IMR-90 (cell line): ENCODE data around the gene CD82. TPM values are rescaled to one million over a fixed set of nuclear protein-coding genes. Genes with fewer than 3 reads are reported as not detected.
A peak's percentile ranks its signal among the peaks of the same experiment; 100 is the strongest.

Source experiments
- ATAC-seq: fragments of 200-7000 bp; cut with Tn5 transposase; 2 replicates; pipeline ENCODE4 v1.9.1; 2020; ENCODE audit warnings: low read depth, mild to moderate bottlenecking, moderate library complexity
- BruUV-seq: library from RNA; stranded (reverse); fragments of 400-500 nt; replicated peaks from 2 replicates; lab custom pipeline; 2021; lab: Mats Ljungman, UMichigan
- CTCF ChIA-PET: fragments of 300-600 bp; formaldehyde crosslinking; extraction: SDS; loops from one replicate; lab custom pipeline; 2021; ENCODE audit warnings: antibody characterized with exemption; lab: Yijun Ruan, JAX
- POLR2A ChIA-PET: fragments of 300-600 bp; sonication (Branson Sonifier 250); formaldehyde crosslinking; loops from one replicate; lab custom pipeline; 2022; ENCODE audit warnings: antibody characterized with exemption; ENCODE audit not compliant: unreplicated experiment; lab: Charles Lee
- DNase-seq: peaks from one replicate; pipeline ENCODE4 v3.0.0; 2013
- H2AFZ ChIP-seq: replicated peaks from 2 replicates; pipeline ENCODE3; 2013; ENCODE audit warnings: low read length, mild to moderate bottlenecking; ENCODE audit not compliant: poor library complexity
- H2AK5ac ChIP-seq: 2 replicates; pipeline ENCODE4 v1.6.1; 2013; ENCODE audit warnings: low read depth, low read length, inconsistent platforms
- H2AK9ac ChIP-seq: replicated peaks from 2 replicates; pipeline ENCODE3; 2013; ENCODE audit warnings: mild to moderate bottlenecking, low read depth, low read length, moderate library complexity; ENCODE audit not compliant: poor library complexity
- H2BK120ac ChIP-seq: 2 replicates; pipeline ENCODE4 v1.6.1; 2013; ENCODE audit warnings: low read depth, low read length, inconsistent platforms
- H2BK15ac ChIP-seq: 3 replicates; pipeline ENCODE4 v1.6.1; 2013; ENCODE audit warnings: low read depth, low read length, inconsistent platforms
- H2BK20ac ChIP-seq: 2 replicates; pipeline ENCODE4 v1.6.1; 2013; ENCODE audit warnings: low read depth, mild to moderate bottlenecking, inconsistent platforms, low read length, moderate library complexity
- H2BK5ac ChIP-seq: 2 replicates; pipeline ENCODE4 v1.6.1; 2013; ENCODE audit warnings: mild to moderate bottlenecking, low read depth, low read length, inconsistent platforms; ENCODE audit not compliant: poor library complexity, severe bottlenecking
- H3K14ac ChIP-seq: replicated peaks from 2 replicates; pipeline ENCODE4 v1.6.1; 2013; ENCODE audit warnings: low read depth, low read length, inconsistent platforms
- H3K18ac ChIP-seq: 2 replicates; pipeline ENCODE4 v1.6.1; 2013; ENCODE audit warnings: low read depth, low read length, control low read depth
- H3K23ac ChIP-seq: 2 replicates; pipeline ENCODE4 v1.6.1; 2013; ENCODE audit warnings: low read depth, low read length, inconsistent platforms
- H3K27ac ChIP-seq: 2 replicates; pipeline ENCODE4 v1.5.1; 2013; ENCODE audit warnings: mild to moderate bottlenecking, control low read depth, low read length; ENCODE audit not compliant: insufficient read depth
- H3K27me3 ChIP-seq: 2 replicates; pipeline ENCODE4 v1.6.1; 2013; ENCODE audit warnings: low read length; ENCODE audit not compliant: control insufficient read depth, insufficient read depth
- H3K36me3 ChIP-seq: 2 replicates; pipeline ENCODE4 v1.6.1; 2013; ENCODE audit warnings: low read length, mixed read lengths; ENCODE audit not compliant: control insufficient read depth, insufficient read depth
- H3K4ac ChIP-seq: 2 replicates; pipeline ENCODE4 v1.6.1; 2013; ENCODE audit warnings: low read depth, low read length, inconsistent platforms
- H3K4me1 ChIP-seq: 2 replicates; pipeline ENCODE4 v1.6.1; 2013; ENCODE audit warnings: low read length, mixed read lengths; ENCODE audit not compliant: control insufficient read depth, insufficient read depth
- H3K4me2 ChIP-seq: 2 replicates; pipeline ENCODE4 v1.6.1; 2013; ENCODE audit warnings: low read depth, mild to moderate bottlenecking, control low read depth, low read length, moderate library complexity
- H3K4me3 ChIP-seq: 2 replicates; pipeline ENCODE4 v1.5.1; 2013; ENCODE audit warnings: low read depth, mild to moderate bottlenecking, control low read depth, low read length, moderate library complexity; ENCODE audit not compliant: insufficient read depth
- H3K56ac ChIP-seq: 2 replicates; pipeline ENCODE4 v1.6.1; 2013; ENCODE audit warnings: low read length, inconsistent platforms; ENCODE audit not compliant: insufficient read depth; ENCODE audit errors: extremely low read depth
- H3K79me1 ChIP-seq, 2 experiments: 2 replicates each; pipeline ENCODE4 v1.6.1; 2013; ENCODE audit warnings: low read length in 2 of 2, inconsistent platforms in 1 of 2, low read depth in 1 of 2
- H3K9ac ChIP-seq: 2 replicates; pipeline ENCODE4 v1.6.1; 2013; ENCODE audit warnings: low read depth, low read length, control low read depth
- H3K9me1 ChIP-seq: 2 replicates; pipeline ENCODE4 v1.6.1; 2013; ENCODE audit warnings: low read length, inconsistent platforms; ENCODE audit not compliant: insufficient read depth
- H3K9me3 ChIP-seq: 2 replicates; pipeline ENCODE4 v1.6.1; 2013; ENCODE audit warnings: low read length; ENCODE audit not compliant: control insufficient read depth, insufficient read depth
- H4K20me1 ChIP-seq: 2 replicates; pipeline ENCODE4 v1.6.1; 2013; ENCODE audit warnings: low read length, inconsistent platforms; ENCODE audit not compliant: insufficient read depth
- H4K5ac ChIP-seq: 2 replicates; pipeline ENCODE4 v1.6.1; 2013; ENCODE audit warnings: mild to moderate bottlenecking, low read depth, low read length, control low read depth
- H4K8ac ChIP-seq, 2 experiments: 2 replicates each; pipeline ENCODE4 v1.6.1; 2013; ENCODE audit warnings: low read depth in 2 of 2, low read length in 2 of 2, control low read depth in 1 of 2, inconsistent platforms in 1 of 2
- H4K91ac ChIP-seq: 2 replicates; pipeline ENCODE4 v1.6.1; 2013; ENCODE audit warnings: low read depth, low read length, inconsistent platforms; ENCODE audit not compliant: insufficient read depth
- BHLHE40 ChIP-seq: fragments of 150-350 bp; IDR thresholded peaks from 2 replicates; pipeline ENCODE4 v1.6.1; 2016; ENCODE audit warnings: mild to moderate bottlenecking, low read depth, low read length
- CEBPB ChIP-seq: IDR thresholded peaks from 2 replicates; pipeline ENCODE4 v1.6.1; 2012; ENCODE audit warnings: low read depth, low read length, improper control_type of control experiment
- CHD1 ChIP-seq: IDR thresholded peaks from 2 replicates; pipeline ENCODE4 v1.6.1; 2012; ENCODE audit warnings: low read depth, low read length, improper control_type of control experiment
- FOS ChIP-seq: fragments of 150-350 bp; IDR thresholded peaks from 2 replicates; pipeline ENCODE4 v1.6.1; 2016; ENCODE audit warnings: low read depth, low read length
- MAZ ChIP-seq: IDR thresholded peaks from 2 replicates; pipeline ENCODE4 v1.6.1; 2012; ENCODE audit warnings: low read depth, mild to moderate bottlenecking, low read length, improper control_type of control experiment, moderate library complexity, borderline replicate concordance
- MXI1 ChIP-seq: IDR thresholded peaks from 2 replicates; pipeline ENCODE4 v1.6.1; 2012; ENCODE audit warnings: low read depth, mild to moderate bottlenecking, low read length, moderate library complexity, borderline replicate concordance
- NFE2L2 ChIP-seq: fragments of 150-350 bp; IDR thresholded peaks from 2 replicates; pipeline ENCODE4 v1.6.1; 2016; ENCODE audit warnings: low read depth, mild to moderate bottlenecking, low read length
- POLR2A ChIP-seq: IDR thresholded peaks from 2 replicates; pipeline ENCODE4 v1.6.1; 2012; ENCODE audit warnings: mild to moderate bottlenecking, low read depth, low read length
- RAD21 ChIP-seq: IDR thresholded peaks from 2 replicates; pipeline ENCODE4 v1.6.1; 2012; ENCODE audit warnings: low read length, improper control_type of control experiment
- RCOR1 ChIP-seq: IDR thresholded peaks from 2 replicates; pipeline ENCODE4 v1.6.1; 2012; ENCODE audit warnings: mild to moderate bottlenecking, low read length, improper control_type of control experiment; ENCODE audit not compliant: insufficient replicate concordance
- RFX5 ChIP-seq: IDR thresholded peaks from 2 replicates; pipeline ENCODE4 v1.8.0; 2012; ENCODE audit warnings: low read depth, mild to moderate bottlenecking, low read length, moderate library complexity
- SMC3 ChIP-seq: fragments of 150-350 bp; IDR thresholded peaks from 2 replicates; pipeline ENCODE4 v1.6.1; 2016; ENCODE audit warnings: low read depth, mild to moderate bottlenecking, antibody characterized with exemption, low read length, moderate library complexity
- WGBS, 2 experiments: methylation state at CpG; one replicate each; pipeline versions ENCODE4 v1.1.5 to v1.1.7; 2013; ENCODE audit warnings: missing lambda C conversion rate in 2 of 2; ENCODE audit not compliant: insufficient read length in 1 of 2; ENCODE audit errors: extremely low coverage in 2 of 2; 5-methylcytosine and 5-hydroxymethylcytosine counted together
- dilution Hi-C: fragments of 300-500 bp; cut with HindIII; formaldehyde crosslinking; loops from one replicate; pipeline ENCODE4 v1.14.3; 2018; ENCODE audit warnings: low sequenced_read_pairs; ENCODE audit not compliant: unreplicated experiment
- in situ Hi-C: fragments of 300-500 bp; cut with MboI; formaldehyde crosslinking; loops from 3 replicates; pipeline ENCODE4 v1.14.3; 2019; ENCODE audit warnings: low sequenced_read_pairs, inconsistent platforms, mixed read lengths
- intact Hi-C: fragments of 100-400 bp; cut with micrococcal nuclease; formaldehyde crosslinking; loops from 2 replicates; pipeline ENCODE4 v1.10.0; 2022
- polyA plus RNA-seq, 3 experiments: library from polyadenylated mRNA; depleted of rRNA; stranded (reverse); fragments of >200 nt; gene quantifications; 2 replicates each; pipeline ENCODE4 v1.2.3, GENCODE V29; 2012; ENCODE audit warnings: low replicate concordance in 1 of 3
- total RNA-seq: library from RNA; depleted of rRNA; stranded (reverse); fragments of >200 nt; gene quantifications from 2 replicates; pipeline ENCODE4 v1.2.3, GENCODE V29; 2012
- TF ChIP-seq, protein P1 (sequence below): fragments of 150-350 bp; IDR thresholded peaks from 2 replicates; pipeline ENCODE4 v1.6.1; 2017; ENCODE audit warnings: mild to moderate bottlenecking, antibody characterized with exemption, low read length, low read depth
- TF ChIP-seq, protein P2 (sequence below): conservative IDR thresholded peaks from 2 replicates; pipeline ENCODE4 v1.5.1; 2012; ENCODE audit warnings: mild to moderate bottlenecking, low read depth, low read length, improper control_type of control experiment

The CD82 gene
- total and polyA plus RNA-seq, 2 of the 4 experiments (the other 2 are of a cell fraction): 32.8 to 49.4 TPM

DNA sequence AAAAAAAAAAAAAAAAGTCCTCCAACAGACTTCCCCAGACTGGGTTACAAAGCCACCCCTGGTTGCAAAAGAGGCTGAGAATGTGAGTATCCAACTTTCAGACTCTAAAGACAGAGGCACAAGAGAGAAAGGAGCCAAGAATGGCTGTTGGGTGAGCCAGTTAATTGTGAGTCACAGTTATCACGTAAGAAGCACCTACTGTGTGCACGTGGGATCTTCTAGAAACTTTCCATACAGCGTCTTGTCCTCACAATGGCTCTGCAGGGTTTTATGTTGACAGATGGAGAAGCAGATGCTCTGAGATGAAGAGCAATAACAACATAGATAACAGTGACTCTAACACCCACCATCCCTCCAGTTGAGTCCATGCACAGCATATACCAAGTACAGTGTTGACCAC lies 41.0 kb downstream of the CD82 start:
- Histone ChIP-seq H2BK15ac (no peak overlapping the region; the same call in 2 of the 3 replicates), H3K9ac (no peak overlapping the region), H2AK5ac (peak overlapping the region; percentile 74), H3K4me1 (peaks cover 27% of the 10 kb centered on the region), H3K18ac (peak overlapping the region; percentile 48; the same call in 1 of the 2 replicates), H3K4me2 (no peak overlapping the region), H3K14ac (0 out of 2 replicates have a peak overlapping the region, but pooled peaks have one; percentile 30), H3K27ac (no peak overlapping the region), H4K91ac (peak overlapping the region; percentile 65; the same call in 1 of the 2 replicates), H3K23ac (no peak overlapping the region), H3K27me3 (no peaks in the 10 kb centered on the region), H3K56ac (no peak overlapping the region), H4K5ac (no peak overlapping the region), H3K79me1 (peaks cover 0 to 4% of the 10 kb centered on the region in 2 experiments; a peak in 1 of 4 replicates), H3K9me3 (no peaks in the 10 kb centered on the region), H3K9me1 (peaks cover 20% of the 10 kb centered on the region; the same call in 1 of the 2 replicates), H2BK20ac (peak overlapping the region; percentile 63), H2AK9ac (no peak overlapping the region), H2BK120ac (peak overlapping the region; percentile 79), H2AFZ (no peak overlapping the region), H3K4ac (peak overlapping the region; percentile 85; the same call in 1 of the 2 replicates), H3K36me3 (peaks cover 15% of the 10 kb centered on the region), H4K20me1 (peaks cover 6% of the 10 kb centered on the region; the same call in 1 of the 2 replicates), H3K4me3 (no peak overlapping the region), H4K8ac (no peak overlapping the region), H2BK5ac (no peak overlapping the region)
- intact Hi-C loops (no loop called here), in situ Hi-C loops (loop anchor here (5.0 kb wide), 1 partner anchor 44 kb away; no protein-coding TSS in a partner anchor), dilution Hi-C loops (no loop called here)
- WGBS, 2 experiments: no CpG with 5 or more reads among the region's 3 CpGs
- no TSS peak for BruUV-seq
- TF ChIP-seq FOS (no peak), NFE2L2 (no peak), MAZ (no peak), RAD21 (no peak), RFX5 (no peak), SMC3 (no peak), MXI1 (no peak), RCOR1 (no peak), BHLHE40 (no peak), CEBPB (no peak), CHD1 (no peak), POLR2A (no peak)
- TF ChIP-seq, protein P1, sequence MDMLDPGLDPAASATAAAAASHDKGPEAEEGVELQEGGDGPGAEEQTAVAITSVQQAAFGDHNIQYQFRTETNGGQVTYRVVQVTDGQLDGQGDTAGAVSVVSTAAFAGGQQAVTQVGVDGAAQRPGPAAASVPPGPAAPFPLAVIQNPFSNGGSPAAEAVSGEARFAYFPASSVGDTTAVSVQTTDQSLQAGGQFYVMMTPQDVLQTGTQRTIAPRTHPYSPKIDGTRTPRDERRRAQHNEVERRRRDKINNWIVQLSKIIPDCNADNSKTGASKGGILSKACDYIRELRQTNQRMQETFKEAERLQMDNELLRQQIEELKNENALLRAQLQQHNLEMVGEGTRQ: no peak
- TF ChIP-seq, protein P2, sequence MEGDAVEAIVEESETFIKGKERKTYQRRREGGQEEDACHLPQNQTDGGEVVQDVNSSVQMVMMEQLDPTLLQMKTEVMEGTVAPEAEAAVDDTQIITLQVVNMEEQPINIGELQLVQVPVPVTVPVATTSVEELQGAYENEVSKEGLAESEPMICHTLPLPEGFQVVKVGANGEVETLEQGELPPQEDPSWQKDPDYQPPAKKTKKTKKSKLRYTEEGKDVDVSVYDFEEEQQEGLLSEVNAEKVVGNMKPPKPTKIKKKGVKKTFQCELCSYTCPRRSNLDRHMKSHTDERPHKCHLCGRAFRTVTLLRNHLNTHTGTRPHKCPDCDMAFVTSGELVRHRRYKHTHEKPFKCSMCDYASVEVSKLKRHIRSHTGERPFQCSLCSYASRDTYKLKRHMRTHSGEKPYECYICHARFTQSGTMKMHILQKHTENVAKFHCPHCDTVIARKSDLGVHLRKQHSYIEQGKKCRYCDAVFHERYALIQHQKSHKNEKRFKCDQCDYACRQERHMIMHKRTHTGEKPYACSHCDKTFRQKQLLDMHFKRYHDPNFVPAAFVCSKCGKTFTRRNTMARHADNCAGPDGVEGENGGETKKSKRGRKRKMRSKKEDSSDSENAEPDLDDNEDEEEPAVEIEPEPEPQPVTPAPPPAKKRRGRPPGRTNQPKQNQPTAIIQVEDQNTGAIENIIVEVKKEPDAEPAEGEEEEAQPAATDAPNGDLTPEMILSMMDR: no peak
- ATAC-seq: no peak
- ChIA-PET CTCF (no interaction called here), POLR2A (no interaction called here)
- no peak for DNase-seq
